HG03521 (cell line): ENCODE measurements around the gene CYB561A3.

Source experiments
- ATAC-seq: cut with Tn5 transposase; IDR thresholded peaks from one replicate; pipeline ENCODE4 v1.9.1; 2021; ENCODE audit warnings: mild to moderate bottlenecking, moderate library complexity; ENCODE audit not compliant: unreplicated experiment

Gene CYB561A3

DNA sequence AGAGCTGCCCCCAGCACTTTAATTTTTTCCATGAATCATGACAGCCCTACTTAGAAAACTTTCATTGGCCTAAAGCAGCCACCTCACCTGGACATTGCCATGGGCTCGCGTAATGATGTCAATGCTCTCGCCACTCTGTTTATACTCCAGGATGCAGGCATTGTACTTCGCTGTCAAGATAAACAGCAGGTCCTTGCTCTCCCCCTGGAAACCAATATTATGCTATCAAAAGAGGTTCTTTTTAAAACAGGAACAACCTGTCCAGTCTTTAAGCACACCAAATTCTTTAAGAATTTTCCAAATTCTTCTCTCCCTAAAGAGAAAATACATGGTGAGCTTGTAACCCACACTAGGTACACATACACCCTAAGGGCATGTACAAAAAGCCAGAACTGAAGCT lies 31.8 kb downstream of the CYB561A3 start:
- no peak for ATAC-seq

DNA sequence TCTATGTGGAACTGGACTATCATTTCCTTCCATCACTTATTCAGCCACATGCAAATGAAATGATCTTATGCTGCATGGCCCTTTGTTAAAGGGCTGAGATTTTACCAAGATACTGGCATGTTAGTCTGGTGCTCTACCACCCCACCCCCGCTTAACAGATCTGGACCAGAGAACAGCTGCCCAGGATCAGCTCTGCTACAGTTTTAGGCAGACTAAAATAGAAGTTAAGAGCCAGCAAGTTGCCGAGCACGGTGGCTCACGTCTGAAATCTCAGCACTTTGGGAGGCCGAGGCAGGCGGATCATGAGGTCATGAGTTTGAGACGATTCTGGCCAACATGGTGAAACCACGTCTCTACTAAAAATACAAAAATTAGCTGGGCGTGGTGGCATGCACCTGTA lies 33.3 kb downstream of the CYB561A3 start:
- no peak for ATAC-seq

DNA sequence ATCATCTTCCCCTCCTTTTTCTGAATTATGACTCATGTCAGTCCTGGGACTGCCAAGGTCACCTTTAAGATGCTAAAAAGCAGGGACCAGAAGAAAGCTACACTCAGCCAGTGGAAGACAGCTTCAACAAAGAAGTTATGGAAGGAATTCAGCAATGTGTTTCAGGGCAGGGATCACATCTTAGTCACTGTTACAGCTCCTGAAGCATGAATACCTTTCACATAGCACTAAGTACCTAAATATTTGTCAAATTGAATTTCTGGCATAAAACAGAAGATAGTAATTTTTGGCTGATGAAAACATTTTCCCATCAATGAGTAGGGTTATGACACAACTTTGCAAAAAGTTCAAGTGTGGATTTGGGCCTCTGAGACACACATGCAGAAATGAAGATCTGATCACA lies 34.0 kb downstream of the CYB561A3 start:
- no peak for ATAC-seq

DNA sequence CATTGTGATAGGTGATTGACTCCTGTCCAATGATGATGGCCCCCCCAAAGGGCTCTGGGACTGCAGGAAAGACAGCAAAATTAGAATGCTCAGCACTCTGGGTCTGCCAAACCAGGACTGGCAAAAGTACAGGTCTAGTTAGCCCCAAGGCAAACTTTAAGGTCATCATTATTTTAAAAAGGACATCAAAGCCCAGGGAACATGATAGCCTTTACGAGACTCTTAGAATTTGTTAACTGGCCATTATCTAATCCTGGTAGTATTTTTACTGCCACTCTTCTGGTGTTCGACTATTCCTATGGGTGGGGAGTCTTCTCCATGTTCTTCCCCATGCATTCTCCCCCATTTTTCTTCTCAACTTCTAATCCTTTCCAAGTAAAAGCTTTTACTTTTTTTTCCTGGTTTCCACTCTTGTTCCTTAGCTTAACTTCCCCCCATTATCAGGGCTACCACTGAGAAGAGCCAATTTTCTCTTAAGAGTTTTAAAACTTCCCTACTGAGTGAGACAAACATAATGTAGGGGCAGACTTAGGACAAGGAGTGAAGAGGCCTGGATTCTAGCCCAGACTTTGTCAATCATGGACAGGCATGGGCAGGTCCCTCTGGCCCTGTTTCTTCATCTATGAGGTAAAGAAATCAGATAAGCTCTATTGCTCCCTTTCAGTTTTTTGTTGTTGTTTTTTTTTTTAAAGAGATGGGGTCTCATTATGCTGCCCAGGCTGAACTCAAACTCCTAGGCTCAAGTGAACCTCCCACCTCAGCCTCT lies 35.9 kb downstream of the CYB561A3 start:
- no peak for ATAC-seq

DNA sequence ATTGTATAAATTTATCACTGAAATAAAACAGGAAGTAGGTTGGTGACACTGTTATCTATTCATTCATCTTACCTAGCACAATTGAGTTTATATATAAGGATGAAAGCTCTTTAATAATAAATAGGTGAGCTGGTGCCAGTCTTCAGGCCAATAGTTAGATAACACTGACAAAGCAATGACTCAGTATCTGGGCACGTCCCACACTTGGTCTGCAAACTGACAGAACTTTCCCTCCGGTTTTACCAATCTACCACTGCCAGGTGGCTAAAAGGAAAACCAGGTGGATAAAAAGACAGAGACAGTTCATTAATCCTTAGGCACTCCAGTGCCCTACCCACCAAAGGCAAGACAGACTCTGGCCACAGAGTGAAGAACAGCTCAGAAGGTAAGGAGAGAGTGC lies 46.4 kb downstream of the CYB561A3 start:
- ATAC-seq = no peak

DNA sequence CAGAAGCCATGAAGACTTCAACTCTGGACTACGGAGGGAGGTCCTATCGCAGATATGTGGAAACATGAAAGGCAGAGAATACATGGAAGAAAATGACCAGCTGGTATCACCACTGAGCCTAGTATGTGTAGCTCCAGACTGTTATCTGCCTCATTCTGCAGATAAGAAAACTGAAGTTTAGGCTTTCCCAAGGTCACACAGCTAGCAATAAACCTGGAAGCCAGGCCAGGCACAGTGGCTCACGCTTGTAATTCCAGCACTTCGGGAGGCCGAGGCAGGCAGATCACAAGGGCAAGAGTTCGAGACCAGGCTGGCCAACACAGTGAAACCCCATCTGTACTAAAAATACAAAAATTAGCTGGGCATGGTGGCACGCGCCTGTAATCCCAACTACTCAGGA lies 50.9 kb downstream of the CYB561A3 start:
- no peak for ATAC-seq

DNA sequence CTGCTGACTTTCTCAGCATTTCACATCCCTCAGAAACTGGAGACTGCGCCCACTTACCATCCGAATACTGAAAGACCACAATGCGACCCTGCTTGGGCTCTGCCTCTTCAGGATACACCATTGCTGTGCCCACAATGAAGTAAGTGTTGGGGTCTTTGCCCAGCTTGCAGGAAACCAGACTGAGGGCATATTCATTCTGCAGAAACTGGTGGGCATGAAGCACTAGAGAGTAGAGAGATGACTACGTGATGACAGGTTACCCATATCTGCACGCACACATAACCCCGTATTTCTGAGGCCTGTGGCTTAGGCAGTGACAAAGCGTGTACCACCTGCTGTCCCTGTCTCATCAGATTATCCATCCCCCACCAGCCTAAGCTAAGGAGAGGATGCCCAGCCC lies 51.9 kb downstream of the CYB561A3 start:
- no peak for ATAC-seq

DNA sequence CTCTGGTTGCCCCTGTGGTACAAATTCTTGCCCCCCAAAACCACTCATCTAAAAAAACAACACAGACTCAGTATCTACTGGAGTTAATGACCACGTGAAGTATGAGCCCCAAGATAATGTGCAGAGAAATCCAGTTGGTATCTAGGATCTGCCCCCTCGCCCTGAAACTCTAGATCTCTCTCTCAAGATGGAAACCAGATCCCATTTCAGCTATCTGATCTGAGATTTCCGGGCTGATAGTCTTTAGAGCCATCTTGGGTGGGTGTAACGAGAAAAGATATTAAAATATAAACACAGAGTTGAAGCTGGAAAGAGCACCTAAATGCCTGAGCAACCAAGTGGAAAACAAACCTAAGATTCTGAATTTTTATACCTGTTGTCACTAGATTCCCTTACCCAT lies 52.5 kb downstream of the CYB561A3 start:
- no peak for ATAC-seq

DNA sequence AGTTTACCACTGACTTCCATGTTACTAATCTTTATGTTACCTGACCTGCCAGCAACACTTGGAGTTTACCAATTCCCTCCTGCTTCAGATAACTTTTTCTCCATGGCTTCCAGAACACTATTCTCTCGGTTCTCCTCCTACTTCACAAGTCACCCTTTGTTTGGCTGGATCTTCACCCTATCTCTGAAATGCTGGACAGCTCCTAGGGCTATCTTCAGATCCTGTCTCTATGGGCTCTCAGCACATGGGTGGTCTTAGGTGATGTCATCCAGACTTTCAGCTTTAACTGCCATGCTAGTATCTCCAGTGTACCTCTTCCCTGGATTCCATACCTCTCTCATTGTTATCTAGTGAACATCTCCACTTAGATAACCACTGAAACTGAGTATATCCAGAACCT lies 54.3 kb downstream of the CYB561A3 start:
- no peak for ATAC-seq

DNA sequence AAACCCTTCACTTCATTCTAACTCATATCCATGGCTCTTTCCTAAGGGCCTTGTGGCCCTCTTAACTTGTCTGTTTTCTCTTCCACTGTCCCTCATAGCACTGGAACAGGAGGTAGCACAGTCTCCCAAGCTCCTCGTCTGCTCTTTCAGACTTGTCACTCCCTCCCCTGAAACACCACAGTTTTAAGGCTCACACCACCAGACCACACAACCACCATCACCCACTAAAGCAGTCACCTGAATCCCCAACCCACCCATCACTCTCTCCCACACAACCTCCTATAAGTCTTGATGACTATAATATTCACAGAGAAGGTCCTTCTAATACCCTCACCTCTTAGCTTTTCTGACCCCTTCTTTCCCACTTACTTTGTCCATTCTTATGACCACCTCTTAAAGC lies 55.5 kb downstream of the CYB561A3 start:
- no peak for ATAC-seq

DNA sequence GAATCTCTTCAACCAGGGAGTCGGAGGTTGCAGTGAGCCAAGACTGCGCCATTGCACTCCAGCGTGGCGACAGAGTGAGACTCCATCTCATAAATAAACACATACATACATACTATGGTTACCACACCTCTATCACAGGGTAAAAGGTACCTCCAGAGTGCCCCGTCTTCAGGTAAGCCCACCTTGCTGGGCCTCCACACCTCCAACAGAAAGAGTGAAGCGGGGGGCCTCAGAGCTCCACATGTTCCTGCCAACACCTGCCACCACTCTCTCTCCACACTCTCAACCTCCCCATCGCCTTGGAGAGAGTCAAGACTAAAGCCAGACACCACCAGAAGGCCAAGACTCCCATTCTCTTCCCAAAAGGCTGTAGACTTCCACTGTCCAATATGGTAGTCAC lies 56.3 kb downstream of the CYB561A3 start:
- ATAC-seq = no peak

DNA sequence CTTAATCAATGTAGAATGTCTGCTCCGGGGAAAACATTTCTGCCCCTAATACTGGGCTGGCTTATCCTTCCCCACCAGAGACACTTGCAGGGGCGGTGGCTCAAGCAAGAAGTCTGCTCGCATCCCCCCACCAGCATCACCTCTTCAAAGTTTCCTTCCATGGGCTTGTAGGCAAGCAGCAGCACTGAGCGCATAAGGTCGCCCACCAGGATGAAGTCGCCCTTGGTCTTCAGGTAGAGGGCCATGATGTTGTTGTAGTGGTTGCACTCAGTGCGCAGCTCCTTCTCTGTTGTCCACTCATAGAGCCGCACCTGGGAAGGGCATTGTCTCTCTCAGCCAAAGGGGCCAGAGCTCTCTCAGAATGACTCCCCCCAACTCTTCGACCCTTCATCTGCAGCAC lies 58.0 kb downstream of the CYB561A3 start:
- ATAC-seq = no peak

DNA sequence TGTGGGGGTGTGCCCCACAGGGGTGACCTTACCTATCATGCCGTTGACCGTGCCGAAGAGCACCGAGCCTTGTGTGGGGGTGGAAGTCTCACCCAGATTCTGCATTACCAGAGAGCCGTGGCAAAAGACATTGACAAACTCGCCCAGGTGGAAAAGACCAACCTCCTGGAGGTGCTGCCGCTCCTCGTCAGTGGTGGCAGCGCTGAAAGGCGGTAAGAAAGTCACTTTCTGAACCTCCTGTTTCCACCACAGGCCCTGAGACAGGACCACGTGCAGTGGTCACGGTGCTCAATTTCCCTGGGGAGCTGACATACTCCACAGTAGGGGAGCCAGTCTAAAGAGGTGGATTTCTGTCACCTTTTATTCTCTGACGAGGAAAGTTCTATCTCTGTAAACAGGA lies 59.1 kb downstream of the CYB561A3 start:
- no peak for ATAC-seq
